T-helper 1 cell (primary cell): ENCODE data around the gene AOPEP.

Source experiments
- DNase-seq, 5 donors: peaks; one replicate each; pipeline ENCODE4 v3.0.0-alpha.2; 2012 to 2020

Gene AOPEP

DNA sequence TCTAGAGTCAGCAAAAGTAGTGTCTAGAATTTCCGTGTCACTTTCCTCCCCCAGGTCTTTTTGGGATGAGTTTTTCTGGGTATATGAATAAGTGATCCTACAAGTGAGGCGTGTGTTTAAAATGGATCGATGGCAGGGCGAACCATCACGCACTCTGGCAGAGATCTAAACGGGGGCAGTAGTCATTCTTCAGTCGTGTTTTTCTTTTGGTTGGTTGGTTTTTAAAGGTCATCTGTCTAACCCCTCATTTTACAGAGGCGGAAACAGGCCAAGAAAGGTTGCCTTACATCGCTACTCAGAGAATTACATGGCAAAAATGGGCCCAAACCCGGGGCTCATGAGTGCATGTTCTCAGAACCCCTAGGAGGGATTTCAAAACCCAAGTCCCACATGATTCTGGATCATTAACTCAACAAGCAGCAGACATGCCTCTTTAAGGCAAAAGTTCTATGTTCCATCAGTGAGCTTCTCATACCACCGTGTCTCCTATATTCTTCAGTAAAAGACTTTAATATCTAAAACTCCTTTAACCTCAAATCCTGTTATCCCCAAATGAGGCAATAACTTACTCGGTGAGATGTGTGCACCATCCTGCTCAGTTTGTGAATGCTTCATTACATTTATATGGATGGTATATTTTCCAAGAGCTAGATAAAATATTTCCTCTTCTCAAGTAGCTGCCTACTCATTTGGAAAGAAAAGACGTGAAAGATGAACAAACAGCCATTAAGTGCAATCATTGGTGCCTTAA lies 145.8 kb downstream of the AOPEP start:
- DNase-seq = no peak

DNA sequence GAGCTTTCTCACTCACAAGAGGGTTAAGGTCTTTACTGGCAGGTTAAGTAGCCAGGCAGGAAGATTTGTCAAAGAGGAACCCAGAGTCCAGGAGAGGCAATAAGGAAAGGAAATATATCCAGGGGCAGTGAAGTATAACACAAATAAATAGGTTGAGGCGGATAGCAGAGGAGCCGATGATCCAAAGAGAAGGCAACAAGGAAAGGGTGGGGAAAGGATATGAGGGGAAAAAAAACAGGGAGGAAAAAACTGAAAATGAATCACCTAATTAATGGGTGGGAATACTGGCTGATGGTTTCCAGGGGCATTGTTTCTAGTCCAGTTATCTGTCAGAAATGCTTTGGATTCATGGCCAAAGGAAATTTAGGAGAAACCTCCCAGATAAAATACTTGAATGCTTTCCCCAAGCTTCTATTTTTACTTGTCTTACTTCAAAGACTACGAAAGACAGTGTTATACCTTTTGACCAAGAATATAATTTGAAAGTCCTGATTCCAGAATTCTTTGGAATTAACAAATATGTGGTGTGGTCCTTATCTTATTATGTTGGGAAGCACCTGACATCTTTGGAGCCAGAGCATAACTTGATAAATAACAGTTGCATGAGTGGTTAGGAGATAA lies 146.5 kb downstream of the AOPEP start:
- no peak for DNase-seq

DNA sequence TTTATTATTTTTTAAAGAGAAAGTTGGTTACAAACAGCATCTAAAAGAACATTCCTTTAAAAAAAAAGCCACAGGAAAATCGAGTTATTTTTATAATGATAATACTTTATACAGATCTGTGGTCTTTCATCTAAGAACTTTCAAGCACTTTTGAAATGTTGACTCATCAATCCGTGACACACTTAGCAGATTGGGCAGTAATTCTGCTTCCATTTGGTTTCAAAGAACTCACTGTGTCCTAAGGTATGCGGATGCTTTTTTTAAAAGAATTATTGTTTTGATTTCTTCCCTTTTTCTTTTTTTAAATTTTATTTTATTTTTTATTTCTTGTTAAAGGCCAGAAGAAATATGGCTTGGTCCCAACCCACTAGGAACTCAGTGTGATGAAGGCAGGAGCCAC lies 147.8 kb downstream of the AOPEP start:
- DNase-seq = no peak

DNA sequence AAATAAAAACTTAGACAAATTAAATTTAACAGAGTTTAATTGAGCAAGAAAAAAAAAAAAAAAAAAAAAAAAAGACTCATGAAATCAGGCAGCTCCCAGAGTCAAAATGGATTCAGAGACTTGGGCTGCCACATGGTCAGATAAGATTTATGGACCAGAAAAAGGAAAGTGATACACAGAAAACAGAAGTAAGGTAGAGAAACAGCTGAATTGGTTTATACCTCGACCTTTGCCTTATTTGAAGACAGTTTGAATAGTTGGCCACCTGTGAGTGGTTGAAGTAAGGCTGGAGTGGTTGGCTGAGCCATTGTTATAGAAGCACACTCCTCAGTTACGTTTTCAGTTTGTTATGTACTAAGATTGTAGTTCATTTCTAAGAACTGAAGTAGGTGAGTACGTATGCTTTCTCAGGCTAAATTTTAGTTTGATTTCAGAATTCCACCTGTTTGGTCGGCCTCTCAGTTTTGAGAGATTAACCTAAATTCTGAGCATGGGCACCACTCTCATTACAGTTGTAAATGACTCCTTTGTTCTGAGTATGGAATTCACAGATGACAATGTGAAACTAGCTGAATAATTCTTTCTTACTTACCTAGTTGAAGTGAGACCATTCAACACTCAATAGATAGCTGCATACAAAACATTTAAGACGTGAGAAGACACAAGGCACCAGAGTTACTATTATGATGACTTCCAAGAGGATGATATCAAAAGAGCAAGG lies 149.0 kb downstream of the AOPEP start:
- peak in 1 of 5 donors; percentile 69 for DNase-seq

DNA sequence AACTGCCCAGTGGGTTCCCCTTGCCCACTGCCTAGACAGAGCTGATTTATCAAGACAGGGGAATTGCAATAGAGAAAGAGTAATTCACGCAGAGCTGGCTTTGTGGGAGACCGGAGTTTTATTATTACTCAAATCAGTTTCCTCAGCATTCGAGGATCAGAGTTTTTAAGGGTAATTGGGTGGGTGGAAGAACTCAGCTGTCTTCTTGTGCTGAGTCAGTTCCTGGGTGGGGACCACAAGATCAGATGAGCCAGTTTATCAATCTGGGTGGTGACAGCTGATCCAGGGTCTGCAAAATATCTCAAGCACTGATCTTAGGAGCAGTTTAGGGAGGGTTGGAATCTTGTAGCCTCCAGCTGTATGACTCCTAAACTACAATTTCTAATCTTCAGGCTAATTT lies 152.3 kb downstream of the AOPEP start:
- peak in 1 of 5 donors; percentile 84 for DNase-seq

GRCh38 chr9:94879230-94879629 lies 152.7 kb downstream of the AOPEP start:
- peak in 1 of 5 donors; percentile 39 for DNase-seq

GRCh38 chr9:94881023-94881422 lies 154.5 kb downstream of the AOPEP start:
- no peak for DNase-seq

- no peak for DNase-seq
These were observed 155.0 kb downstream of the AOPEP start for GRCh38 chr9:94881454-94881853.

GRCh38 chr9:94881940-94882339 lies 155.4 kb downstream of the AOPEP start:
- no peak for DNase-seq

- DNase-seq = no peak
These were observed 156.6 kb downstream of the AOPEP start for GRCh38 chr9:94882966-94883641.

- no peak for DNase-seq
These were observed 159.5 kb downstream of the AOPEP start for GRCh38 chr9:94885854-94886447.

GRCh38 chr9:94887721-94888120 lies 161.2 kb downstream of the AOPEP start:
- DNase-seq = no peak

DNA sequence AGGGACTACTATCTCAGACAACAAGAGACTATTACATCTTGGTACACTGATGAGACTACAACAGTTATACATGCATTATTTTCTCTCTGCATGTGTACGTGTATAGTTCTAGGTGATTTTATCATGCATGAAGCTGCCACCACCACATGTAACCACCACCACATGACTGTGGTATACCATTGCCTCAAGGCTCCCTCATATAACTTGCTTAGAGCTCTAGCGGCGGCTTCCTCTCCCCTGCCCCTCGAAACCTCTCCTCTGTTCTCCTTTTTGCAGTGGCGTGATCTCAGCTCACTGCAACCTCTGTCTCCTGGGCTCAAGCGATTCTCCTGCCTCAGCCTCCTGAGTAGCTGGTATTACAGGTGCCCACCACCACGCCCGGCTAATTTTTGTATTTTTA lies 162.3 kb downstream of the AOPEP start:
- DNase-seq = no peak

GRCh38 chr9:94889628-94890027 lies 163.1 kb downstream of the AOPEP start:
- no peak for DNase-seq

DNA sequence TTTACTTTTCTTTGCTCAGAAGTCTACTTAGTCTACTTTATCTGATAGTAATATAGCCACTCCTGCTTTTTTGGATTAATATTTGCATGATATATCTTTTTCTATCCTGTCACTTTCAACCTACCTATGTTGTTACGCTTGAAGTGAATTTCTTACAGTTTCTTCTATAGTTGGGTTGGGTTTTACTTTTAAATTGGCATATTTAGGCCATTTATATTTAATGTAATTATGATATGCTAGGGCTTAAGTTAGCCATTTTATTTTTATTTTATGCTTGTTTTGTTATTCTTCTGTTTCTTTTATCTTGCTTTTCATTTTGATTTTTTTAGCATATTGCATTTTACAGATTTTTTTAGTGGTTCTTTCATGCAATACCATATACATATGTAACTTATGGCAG lies 164.7 kb downstream of the AOPEP start:
- no peak for DNase-seq

DNA sequence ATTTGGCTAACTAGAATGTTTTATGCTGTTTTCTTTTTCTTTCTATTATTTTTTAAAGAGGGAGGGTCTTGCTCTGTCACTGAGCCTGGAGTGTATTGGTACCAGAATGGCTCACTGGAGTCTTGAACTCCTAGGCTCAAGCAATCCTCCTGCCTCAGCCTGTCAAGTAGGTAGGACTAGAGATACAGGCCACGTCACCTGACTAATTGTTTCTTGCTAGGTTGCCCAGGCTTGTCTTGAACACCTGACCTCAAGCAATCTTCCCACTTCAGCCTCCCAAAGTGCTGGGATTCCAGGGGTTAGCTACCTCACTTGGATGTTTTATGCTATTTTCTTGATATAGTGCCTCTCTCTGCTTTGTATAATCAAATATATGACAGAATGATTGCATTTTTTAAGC lies 166.2 kb downstream of the AOPEP start:
- no peak for DNase-seq

DNA sequence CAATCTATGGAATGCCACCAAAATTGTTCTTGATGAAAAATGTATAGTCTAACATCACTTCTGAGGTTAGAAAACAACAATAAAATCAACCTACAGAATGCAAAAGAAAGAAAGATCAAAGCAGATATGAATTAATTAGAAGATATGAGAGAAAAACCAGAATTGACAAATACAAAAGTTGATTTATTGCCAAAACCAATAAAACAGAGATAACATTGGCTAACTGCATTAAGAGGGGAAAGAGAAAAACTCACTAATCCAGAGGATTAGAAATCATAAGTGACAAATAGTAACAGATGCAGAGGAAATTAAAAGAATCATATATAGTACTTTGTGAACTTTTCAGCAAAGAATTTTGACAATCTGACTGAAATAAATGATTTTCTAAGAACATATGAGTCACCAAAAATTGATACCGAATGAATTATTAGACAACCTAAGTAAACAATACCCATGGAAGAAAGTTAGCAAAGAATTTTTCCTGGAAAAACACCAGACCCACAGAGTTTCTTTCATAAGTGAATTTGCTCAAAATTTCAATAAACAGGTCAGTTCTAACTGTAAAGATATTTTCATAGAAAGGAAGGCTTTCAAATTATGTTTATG lies 167.7 kb downstream of the AOPEP start:
- no peak for DNase-seq

GRCh38 chr9:94895668-94896067 lies 169.2 kb downstream of the AOPEP start:
- DNase-seq = peak in 1 of 5 donors; percentile 58

DNA sequence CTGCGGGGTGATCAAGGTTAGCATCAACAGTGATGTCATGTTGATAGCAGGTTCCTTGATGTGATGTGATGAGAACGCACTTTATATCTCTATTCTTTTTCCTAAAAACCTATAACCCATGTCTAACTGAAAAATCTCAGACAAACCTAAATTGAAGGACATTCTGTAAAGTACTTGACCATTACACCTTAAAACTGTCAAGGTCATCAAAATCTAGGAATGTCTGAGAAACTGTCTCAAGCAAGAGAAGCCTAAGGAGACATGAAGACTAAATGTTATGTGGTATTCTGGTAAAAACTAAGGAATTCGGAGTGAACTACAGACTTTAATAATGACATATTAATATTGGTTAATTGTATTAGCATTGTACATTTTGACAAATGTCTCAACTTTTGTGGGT lies 170.0 kb downstream of the AOPEP start:
- DNase-seq = no peak

- DNase-seq = no peak
These were observed 173.1 kb downstream of the AOPEP start for GRCh38 chr9:94899464-94900221.

- DNase-seq = peak in 1 of 5 donors; percentile 71
These were observed 173.9 kb downstream of the AOPEP start for GRCh38 chr9:94900222-94901018.
